NOMO-1 (cell line): ENCODE measurements around the gene OSCP1.

Source experiments
- DNase-seq, 2 experiments: peaks; one replicate each; lab custom pipeline; 2025; ENCODE audit not compliant: unreplicated experiment in 2 of 2; lab: John Stamatoyannopoulos, UW

Gene OSCP1

DNA sequence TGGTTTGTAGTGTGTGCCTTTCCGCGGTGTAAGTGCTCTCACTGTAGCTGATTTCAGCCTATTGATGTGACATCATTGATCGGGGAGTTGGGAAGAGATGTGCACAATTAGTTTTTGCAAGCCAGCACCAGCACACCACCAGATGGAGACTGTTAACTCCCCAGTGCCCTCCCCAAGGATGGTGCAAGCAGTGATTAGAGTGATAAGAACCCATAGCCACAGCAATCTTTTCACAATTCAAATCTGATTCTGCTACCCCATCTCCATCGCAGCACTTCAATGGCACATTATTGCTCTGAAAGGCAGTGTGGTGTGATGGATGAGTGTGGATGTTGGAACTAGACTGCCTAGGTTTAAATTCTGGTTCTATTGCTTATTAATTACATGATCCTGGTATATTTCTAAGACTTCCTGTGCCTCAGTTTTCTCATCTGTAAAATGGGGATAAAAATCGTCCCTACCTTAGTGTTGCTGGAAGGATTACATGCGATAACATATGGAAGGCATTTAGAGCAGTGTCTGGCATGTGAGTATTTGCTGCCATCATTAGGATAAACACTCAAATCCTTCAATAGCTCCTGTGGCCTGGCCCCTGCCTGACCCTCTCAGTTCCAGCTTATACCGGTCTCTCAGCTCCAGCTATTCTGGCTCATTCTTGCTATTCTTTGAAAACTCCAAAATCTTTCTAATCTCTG lies 25.8 kb upstream of the OSCP1 start:
- no peak for DNase-seq

DNA sequence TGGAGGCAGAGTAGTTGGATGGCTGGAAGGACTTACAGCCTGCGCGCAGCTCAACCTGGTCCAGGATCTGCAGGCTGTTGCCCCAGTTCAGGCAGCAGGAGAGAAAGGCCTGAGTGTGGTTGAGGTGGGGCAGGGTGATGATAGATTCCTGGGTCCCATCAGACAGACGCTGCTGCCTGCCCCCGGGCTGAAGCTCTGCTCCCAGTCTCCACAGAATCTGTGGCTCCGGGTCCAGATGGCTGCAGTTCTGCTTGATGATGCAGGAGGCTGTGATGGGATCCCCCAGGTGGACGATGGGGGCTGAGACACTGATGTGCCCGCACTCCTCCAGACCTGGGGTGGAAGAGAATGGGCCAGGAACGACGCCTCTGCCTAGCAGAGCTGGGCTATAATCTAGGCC lies 25.1 kb upstream of the OSCP1 start:
- no peak for DNase-seq

DNA sequence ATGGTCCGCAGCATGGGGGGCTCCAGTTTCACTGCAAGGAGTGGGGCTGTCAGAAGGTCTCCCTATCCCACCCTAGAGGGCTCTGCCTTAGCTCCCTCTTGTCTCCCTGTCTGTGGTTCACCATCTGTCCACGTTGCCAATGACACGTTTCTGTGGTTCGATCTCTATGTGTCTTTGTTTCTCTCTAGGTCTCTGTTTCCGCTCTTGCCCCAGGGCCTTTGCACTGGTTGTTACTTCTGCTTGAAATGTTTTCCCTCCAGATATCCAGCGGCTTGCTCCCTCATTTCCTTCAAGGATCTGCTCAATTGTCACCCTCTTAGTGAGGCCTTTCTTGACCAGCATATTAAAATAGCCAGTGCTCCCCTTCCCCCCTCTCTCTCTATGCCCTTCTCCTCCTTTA lies 22.4 kb upstream of the OSCP1 start:
- DNase-seq: no peak

DNA sequence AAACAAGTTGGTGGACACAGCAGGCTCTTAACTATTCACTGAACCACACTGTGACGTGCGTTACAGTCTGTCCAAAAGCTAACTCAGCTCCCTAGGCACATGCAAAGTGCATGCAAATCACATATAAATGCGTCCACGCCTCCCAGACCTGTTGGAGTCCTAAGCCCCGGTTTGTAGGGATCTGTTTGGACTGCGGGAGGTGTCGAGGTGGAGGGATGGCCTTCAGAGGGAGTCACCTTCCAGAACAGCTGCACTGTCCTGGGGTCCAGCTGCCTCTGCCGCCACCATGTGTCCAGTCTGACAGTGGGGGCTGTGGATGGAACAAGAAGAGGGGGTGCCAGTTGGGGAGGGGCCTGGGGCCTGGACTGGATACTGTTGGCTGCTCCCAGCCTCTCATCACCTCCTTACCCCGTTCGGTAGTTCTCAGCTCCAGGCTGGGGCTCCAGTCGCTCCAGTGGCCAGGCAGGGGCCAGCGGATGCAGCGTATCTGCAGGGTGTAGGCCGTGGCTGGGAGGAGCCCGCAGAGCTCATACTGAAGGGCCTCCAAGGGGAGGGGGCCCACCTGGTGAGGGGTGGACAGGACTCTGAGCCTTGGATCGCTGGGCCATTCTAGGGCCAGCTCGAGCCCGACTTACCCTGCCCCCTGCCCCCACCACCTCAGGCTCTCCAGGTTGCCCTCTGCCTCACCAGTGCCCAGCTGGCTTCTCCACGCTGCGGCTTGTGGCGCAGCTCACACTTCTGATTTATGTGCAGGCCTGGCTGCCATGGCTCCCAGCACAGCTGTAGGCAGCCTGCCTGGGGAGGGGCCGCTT lies 21.8 kb upstream of the OSCP1 start:
- DNase-seq: no peak

DNA sequence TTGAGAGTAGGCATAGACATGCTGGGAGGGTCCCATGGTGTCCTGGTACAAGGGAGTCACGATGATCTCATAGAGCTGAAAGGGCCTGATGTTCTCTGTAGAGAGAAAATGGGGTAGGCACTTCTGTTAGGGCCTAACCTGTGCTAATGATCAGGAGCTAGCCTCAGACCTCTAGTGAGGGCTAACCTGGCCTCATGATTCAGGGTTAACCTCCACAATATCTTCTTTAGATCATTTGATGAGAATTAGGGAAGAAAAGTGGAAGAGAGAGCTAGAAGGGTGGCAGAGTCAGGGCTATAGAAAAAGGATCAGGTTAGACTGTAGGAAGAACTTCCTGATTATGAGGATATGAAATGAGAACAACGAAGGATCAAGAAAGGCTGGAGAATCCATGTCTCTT lies 18.9 kb upstream of the OSCP1 start:
- no peak for DNase-seq

DNA sequence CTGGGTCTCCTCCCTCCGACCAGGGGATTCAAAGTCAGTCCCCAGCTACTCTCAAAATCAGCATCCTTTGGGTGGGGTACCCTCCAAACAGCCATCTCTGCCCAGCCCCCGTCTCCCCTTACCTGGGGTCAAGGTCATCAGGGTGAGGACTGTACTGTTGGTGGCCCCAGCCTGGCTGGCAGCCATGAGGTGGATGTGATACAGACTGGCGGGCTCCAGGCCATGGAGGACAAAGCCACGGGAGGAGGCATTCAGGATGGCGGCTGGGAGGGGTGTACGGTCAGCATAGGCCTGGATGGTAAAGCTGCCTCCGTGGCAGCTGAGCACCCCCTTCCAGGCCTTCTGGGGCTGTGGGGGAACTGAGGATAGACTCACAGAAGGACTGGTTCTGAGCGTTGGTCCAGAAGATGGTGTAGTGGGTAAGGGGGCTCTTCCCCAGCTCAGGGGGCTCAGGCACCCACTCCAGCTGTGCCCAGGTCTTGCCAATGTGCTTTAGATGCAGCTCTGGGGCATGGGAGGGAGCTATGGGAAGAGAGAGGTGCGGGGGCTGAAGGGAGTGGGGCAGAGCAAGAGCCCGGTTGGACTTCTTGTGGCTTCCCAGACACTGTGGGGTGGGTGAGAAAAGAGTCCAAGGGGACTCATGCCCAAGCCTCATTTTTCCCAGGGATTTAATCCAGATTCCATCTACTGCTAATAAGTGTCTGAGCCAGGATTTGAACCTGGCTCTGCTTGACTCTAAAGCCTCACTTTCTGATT lies 17.6 kb upstream of the OSCP1 start:
- DNase-seq: no peak

DNA sequence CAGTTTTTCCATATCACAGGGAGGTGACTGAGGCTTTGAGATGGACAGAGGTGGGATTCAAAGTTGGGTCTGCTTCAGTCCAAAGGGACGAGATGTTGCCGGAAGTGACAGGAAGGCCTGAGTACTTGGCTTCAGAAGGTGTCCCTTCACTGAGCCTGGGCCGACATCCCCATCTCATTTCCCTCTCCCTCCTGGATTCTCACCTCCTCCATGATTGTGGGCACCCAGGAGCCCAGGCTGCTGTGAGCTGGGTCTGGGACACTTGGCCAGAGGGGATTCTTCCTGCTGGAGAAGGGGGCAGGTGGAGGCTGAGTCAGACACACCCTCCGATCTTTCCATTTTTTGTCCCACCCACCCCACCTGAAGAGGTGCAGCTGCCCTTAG lies 16.8 kb upstream of the OSCP1 start:
- DNase-seq: no peak

DNA sequence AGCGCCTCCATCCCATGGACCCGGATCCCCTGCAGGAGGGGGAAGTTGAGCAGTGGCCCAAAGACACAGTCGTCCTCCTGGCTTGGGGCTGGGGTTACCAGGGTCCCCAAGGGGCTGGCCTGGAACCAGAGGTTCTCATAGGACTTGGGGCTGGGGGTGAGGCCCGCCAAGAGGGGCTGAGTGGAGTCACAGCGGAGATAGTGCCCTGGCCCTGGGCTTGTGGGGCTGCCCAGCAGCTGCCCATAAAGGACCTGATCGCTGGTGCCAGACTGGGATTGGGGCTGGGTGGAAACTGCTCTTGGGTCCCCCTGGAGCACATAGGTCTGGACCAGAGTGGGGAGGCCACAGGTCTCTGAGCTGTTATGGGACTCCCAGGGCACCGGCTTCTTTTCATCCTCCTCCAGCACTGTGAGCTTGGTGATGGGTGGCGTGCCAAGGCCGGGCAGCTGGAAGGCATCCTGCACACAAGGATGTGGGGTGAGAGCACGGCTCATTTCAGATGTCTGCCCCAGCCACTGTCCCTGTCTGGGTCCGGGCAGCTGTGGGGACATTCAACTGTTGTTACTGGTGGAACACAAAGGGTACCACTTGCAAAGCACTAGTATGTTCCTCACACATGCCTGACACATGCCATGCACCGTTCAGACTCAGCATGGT lies 16.2 kb upstream of the OSCP1 start:
- no peak for DNase-seq

DNA sequence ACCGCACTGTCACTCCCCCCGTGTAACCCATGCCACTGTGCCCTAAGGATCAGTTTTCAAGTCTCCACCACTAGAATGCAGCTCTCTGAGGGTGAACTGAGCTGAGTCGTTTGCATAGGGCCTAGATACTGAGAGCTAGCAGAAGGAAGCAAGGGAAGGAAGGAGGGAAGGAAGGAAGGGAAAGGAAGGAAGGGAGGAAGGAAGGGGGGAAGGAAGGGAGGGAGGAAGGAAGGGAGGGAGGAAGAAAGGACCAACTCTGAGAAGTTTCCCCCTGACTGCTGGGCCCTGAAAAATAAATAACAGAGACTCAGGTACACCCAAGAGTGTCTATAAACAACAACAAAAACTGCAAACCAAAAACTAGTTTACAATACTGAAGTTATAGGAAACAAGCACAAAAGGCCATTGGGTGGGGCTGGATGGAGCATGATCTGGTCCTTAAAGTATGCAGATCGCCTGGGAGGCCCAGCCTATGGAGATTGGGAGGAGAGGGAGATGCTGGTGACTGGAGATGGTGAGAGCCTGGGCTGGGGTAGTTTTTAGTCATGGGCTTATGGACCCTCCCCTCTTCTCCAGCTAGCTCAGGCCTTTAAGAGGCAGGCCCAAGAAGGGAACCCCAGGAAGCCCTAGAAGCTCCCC lies 15.6 kb upstream of the OSCP1 start:
- DNase-seq: no peak

DNA sequence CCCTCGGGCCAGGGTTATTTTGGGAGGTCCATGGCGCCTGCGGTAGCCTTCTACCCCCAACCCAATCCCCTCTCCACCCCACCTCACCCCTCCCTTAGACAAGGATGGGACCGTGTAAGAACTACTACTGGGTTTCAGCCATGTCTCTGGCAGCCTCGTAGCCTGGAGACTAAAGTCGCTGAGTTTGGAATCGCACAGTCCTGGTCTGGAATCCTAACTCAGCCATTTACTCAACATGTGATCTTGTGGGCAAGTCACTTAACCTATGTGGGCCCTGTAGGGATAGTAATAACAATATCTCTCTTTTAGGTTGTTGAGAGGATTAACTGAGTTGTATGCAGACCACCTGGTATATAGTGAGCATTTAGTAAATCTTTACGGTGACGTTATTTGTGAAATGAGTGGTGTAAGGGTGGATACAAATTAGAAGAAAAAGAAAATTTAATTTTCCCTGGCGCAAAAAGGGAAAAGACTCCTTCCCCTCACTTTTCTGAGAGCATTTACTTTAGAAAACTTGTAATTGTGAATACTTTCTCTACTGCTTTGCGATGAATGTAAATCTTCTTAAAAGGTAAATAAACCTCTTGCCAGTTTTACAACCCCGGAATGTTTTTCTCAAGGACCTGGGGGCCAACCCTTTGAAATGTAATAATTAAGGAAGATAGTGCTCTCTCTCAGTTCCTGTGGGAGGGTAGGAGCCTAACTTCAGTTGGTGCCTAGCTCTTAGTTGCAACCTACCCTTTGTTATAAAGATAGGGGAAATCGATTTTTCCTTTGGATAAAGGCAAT lies 14.5 kb upstream of the OSCP1 start:
- DNase-seq: peak in 1 of 2 experiments; percentile 47

DNA sequence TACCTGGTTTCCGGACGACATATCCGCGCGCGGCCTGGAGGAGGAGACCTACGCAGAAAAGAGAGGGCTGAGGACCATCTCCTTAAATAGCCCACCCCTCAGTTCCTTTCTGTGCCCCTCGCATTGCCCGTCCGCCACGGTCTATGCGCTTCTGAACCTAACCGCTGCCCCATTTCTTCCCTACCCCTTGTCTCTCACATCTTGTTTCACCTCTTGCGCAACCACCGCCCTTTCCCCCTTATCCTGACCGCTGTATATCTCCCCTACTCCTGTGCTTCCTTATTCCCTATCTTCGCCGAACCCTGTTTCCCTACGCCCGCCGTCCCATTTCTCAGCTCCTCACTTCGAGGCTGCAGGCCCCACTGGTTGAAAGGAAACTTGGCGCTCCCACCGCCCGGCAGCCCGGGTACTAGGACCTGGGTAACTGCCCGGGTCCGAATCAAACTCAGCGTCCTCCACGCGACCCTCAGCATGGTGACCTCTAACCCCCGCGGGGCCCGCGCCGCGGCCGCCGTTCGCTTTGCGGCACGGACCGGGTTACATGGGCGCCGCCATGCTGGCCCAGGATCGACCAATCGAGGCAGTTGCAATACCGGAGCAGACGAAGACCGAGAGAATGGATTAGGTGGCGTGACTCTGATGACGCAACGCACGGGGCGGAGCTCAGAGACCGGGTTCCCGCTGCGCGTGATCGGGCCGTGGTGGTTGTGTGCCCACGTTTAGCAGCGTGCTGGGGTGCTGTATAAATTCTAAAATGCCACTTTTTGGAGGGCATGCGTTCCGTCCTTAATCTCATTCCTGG lies 13.8 kb upstream of the OSCP1 start, which contains the start of gene MRPS15:
Gene MRPS15, minus strand, starts transcription at position 582 of the 802 bp plus-strand sequence. Its CDS starts 109 bp downstream, at position 473.
- peak; percentile 94 for DNase-seq

DNA sequence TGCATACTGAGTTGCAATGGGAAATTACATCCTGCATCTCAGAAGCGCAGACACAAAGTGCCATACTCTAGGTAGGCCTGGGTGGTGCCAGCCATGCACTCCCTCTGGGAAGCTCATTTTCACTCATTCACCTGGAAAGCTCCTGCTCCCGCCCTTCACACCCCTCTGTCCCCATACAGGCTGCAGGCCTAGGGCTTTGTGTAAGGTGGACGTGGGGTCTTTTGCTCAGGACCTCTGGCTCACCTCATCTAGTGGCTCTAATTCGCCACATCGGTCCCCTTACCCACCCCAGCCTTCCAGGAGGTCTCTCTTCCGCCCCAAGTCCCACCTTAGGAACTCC lies 13.2 kb upstream of the OSCP1 start:
- no peak for DNase-seq

DNA sequence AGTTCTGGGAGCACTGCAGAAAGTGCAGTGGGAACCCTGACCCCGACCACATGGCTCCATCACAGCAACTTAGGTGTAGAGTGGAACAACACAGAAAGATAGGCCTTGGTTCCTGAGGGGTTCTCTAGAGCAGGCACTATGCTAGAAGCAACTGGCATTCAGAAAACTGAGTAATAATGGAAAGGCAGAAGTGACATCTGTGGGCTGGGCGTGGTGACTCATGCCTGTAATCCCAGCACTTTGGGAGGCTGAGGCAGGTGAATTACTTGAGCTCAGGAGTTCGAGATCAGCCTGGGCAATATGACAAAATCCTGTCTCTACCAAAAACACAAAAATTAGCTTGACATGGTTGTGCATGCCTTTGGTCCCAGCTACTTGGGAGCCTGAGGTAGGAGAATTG lies 8.7 kb upstream of the OSCP1 start:
- DNase-seq: peak; percentile 37 to 42

DNA sequence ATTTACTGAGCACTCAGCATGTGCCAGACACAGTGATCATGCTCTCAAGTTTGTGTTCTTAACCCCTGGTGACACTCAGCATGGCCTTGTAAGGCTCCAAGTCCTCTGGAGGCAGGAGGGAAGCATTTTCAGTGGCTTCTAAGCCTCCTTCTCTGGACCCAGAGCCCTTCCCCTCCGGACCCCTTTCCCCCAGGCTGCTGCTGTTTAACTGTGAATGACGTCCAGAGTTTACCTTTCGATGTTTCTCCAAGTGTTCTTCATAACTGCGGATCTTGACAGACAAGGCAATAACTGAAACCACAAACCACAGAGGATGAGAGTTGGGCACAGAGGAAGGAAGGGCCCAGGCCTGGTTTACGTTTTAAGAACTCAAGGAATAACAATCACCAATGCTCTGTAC lies 7.4 kb upstream of the OSCP1 start:
- DNase-seq: peak; percentile 30 to 79

DNA sequence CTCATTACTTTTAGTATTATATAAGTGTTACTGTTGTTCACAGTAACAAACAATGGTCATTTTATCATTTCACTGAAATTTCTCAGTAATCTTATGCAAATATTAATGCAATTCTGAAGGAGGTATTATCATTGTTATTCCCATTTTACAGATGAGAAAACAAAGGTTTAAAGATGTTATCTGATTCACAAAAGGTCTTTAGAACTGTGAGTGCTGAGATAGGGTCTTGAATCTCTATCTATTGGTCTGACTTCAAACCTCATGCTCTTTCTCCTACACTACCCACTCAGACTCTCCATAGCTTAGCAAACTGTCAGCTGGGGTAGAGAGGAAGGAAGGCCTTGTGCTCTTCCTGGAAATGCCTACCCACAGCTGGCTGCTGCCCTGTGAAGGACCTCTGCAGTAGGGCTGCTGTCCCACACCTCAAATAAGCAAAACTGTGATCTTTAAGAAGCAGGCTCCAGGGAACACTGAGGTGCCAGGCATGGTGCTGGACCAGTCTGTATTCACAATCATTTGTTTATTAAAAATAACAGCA lies 6.2 kb upstream of the OSCP1 start:
- DNase-seq: no peak

DNA sequence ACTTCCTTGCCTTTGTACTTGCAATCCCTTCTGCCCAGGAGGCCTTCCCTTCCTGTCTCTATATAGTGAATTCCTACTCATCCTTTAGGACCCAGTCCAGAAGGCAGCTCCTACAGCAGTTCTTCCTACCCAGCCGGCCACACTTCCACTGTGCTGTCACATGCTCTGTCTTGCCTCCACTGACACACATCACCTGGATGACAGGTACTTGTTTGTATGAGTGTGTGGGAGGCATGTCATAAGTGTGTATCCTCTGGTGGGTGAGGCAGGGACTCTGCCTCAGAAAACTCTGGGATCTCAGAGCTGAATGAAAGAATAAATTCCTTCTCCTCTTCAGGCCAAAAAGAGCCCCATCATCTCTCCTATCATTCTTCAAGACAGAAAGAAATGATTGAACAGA lies 5.1 kb upstream of the OSCP1 start:
- DNase-seq: no peak

DNA sequence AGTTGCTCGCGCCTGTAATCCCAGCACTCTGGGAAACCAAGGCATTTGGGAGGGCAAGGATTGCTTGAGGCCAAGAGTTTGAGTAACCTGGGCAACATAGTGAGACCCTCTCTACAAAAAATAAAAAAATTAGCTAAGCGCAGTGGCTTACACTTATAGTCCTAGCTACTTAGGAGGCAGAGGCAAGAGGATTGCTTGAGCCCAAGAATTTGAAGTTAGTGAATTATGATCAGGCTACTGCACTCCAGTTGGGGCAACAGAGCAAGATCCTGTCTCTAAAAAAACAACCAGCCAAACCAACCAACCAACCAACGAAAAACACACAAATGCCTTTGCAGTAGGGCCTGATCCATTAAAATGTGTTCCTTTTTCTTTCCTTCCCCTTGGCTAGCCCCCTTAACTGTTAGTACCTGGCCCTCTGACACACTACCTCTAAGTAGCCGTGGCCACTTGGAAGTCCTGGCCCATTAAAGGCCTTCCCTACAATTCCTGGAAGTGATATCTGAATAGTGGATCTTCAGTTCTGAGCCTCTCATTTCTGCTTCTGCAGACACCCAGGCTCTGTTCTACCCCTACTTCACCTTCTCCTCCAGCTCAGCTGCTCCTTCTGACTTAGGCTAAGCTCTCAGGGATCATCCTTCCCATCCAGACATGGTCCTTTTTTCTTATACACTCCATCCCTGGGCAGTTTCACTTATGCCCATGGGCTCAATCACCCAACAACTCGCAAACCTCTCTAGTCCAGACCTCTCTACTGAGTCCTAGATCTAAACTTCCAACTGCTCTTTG lies 3.5 kb upstream of the OSCP1 start:
- DNase-seq: no peak

DNA sequence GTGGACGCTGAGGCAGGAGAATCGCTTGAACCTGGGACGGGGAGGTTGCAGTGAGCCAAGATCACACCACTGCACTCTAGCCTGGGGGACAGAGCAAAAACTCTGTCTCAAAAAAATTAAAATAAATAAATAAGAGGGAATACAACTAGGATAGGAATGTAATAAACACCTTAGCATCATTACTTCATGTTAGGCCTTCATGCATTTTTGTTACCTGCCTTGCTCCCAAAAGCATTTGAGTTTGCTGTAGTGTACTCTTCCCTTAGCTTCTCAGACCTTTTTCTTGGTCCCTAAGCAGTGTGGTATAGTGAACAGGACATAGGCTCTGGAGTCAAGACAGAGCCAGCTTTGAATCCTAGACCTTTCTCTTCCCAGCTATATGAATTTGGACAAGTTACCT lies 2.8 kb upstream of the OSCP1 start:
- no peak for DNase-seq
